Measurements from ENCODE around the gene PRPF19.
"Not testable (repeated sequence)": the region's sequence is repeated elsewhere in the genome, so short reads cannot be mapped to it uniquely, and the experiment has no call there.

Gene PRPF19

GRCh38 chr11:60922906-60923305 is 16.5 kb upstream of the PRPF19 start:
- DNase-seq = no peak

- no peak for DNase-seq
These were observed 15.5 kb upstream of the PRPF19 start for GRCh38 chr11:60921777-60922335.

GRCh38 chr11:60921259-60921658 is 14.9 kb upstream of the PRPF19 start:
- DNase-seq = no peak

GRCh38 chr11:60919956-60920355 is 13.6 kb upstream of the PRPF19 start:
- DNase-seq = no peak

GRCh38 chr11:60919320-60919719 is 12.9 kb upstream of the PRPF19 start:
- DNase-seq = no peak

GRCh38 chr11:60918939-60919265 is 12.5 kb upstream of the PRPF19 start:
- DNase-seq = no peak

- DNase-seq = no peak
These were observed 12.0 kb upstream of the PRPF19 start for GRCh38 chr11:60918251-60918938.

- DNase-seq = no peak
These were observed 10.9 kb upstream of the PRPF19 start for GRCh38 chr11:60917267-60917666.

- no peak for DNase-seq
These were observed 10.4 kb upstream of the PRPF19 start for GRCh38 chr11:60916669-60917206.

GRCh38 chr11:60915248-60915914 is 9.0 kb upstream of the PRPF19 start:
- DNase-seq = peak; percentile 22

GRCh38 chr11:60914633-60915247 is 8.4 kb upstream of the PRPF19 start:
- DNase-seq = no peak

- peak; percentile 91 for DNase-seq
These were observed 7.6 kb upstream of the PRPF19 start, which contains the start of gene TMEM109 for GRCh38 chr11:60913793-60914632. Gene TMEM109, plus strand, starts transcription at chr11:60914158. Its CDS starts 5,536 bp downstream, at chr11:60919694.

GRCh38 chr11:60912851-60913528 is 6.6 kb upstream of the PRPF19 start:
- no peak for DNase-seq

- DNase-seq = no peak
These were observed 6.0 kb upstream of the PRPF19 start for GRCh38 chr11:60912223-60912850.

- DNase-seq = no peak
These were observed 4.5 kb upstream of the PRPF19 start for GRCh38 chr11:60910711-60911380.

- DNase-seq = no peak
These were observed 3.9 kb upstream of the PRPF19 start for GRCh38 chr11:60910281-60910687.

GRCh38 chr11:60909680-60910280 is 3.4 kb upstream of the PRPF19 start:
- DNase-seq = not testable (repeated sequence)

GRCh38 chr11:60908803-60909202 is 2.4 kb upstream of the PRPF19 start:
- no peak for DNase-seq

GRCh38 chr11:60905551-60906113 is 753 bp downstream of the PRPF19 start:
- no peak for DNase-seq

GRCh38 chr11:60905047-60905446 is 1.3 kb downstream of the PRPF19 start:
- DNase-seq = no peak
